ENCODE measurements around the gene ARCN1. TPM values are rescaled to one million over a fixed set of nuclear protein-coding genes. Genes with fewer than 3 reads are reported as not detected.

The ARCN1 gene
- total and polyA plus RNA-seq, 9 of the 15 experiments (the other 6 are each of a cell fraction or from before 2014, with no cell fraction given) = 30.0 to 224 (median 76.4) TPM

- Histone ChIP-seq H3K9me1 (ENCODE audit: control insufficient read depth, insufficient read depth, low read length) (no peaks in the 10 kb centered on the region), H2AFZ (ENCODE audit: low read depth, low read length) (peak overlapping the region; percentile 95; the same call in 1 of the 2 replicates), H4K20me1 (replicated peaks; ENCODE audit: control insufficient read depth, insufficient read depth, low read length) (peaks cover 19% of the 10 kb centered on the region; the same call in 1 of the 2 replicates), H3K4me1 (replicated peaks in 1 of 2; ENCODE audit: control insufficient read depth in 2 of 2, insufficient read depth in 2 of 2, low read length in 2 of 2) (peaks cover 4 to 10% of the 10 kb centered on the region in 2 experiments), H3K4me2 (ENCODE audit: insufficient read depth, low read length) (peak overlapping the region; percentile 92), H3K79me2 (ENCODE audit: control insufficient read depth, insufficient read depth, low read length) (peaks cover 55% of the 10 kb centered on the region), H3K27me3 (ENCODE audit: control insufficient read depth in 2 of 2, insufficient read depth in 2 of 2, low read length in 2 of 2) (no peaks in the 10 kb centered on the region), H3K4me3 (peak overlapping the region; percentile 80), H3K36me3 (ENCODE audit: control insufficient read depth, insufficient read depth, low read length) (peaks cover 20% of the 10 kb centered on the region), H3K27ac (ENCODE audit: extremely low read depth, low read depth, low read length) (peak overlapping the region; percentile 94), H3K9ac (ENCODE audit: insufficient read depth in 1 of 2, low read depth in 2 of 2, low read length in 2 of 2) (peak overlapping the region; percentile 97 to 99), H3K9me3 (replicated peaks; ENCODE audit: control insufficient read depth, insufficient read depth, low read depth, low read length) (no peaks in the 10 kb centered on the region)
- WGBS (ENCODE audit: insufficient coverage, low coverage, missing lambda C conversion rate) = 2% methylated on average over 10 of the region's 10 CpGs
- intact Hi-C loops (cut with micrococcal nuclease) (loop anchor here (2.0 kb wide), 1 partner anchor 32 kb away; no protein-coding TSS in a partner anchor), in situ Hi-C loops (cut with MboI) (no loop called here)
- ChIA-PET POLR2A (interaction anchor here (0.5 to 2.3 kb wide), 9 partner anchors 8 to 444 kb away, joined by 3 to 9 read pairs (median 3); partner anchors contain the start of gene TMEM25), CTCF (ENCODE audit: low intra/inter-chr PET ratio) (no interaction called here)
- peak; percentile 91 for FAIRE-seq
- peak; percentile 74 to 80 (median 80) for DNase-seq (ENCODE audit: extremely low read depth in 1 of 4, low spot score in 3 of 4)
- ATAC-seq = peak; percentile 83
- TSS peak; percentile 56 for BruUV-seq (replicated peaks)
- TF ChIP-seq TCF3 (CRISPR knock-in tag; IDR thresholded peaks at IDR 0.05) (peak; percentile 91), CBX3 (IDR thresholded peaks at IDR 0.05; ENCODE audit: borderline replicate concordance in 1 of 2, low read length in 2 of 2) (peak in 1 of 2 experiments; percentile 80; a peak in 1 of 3 replicates), TAL1 (IDR thresholded peaks at IDR 0.05) (peak; percentile 87), MLLT1 (IDR thresholded peaks at IDR 0.05) (peak in 1 of 2 experiments; percentile 71; a peak in 1 of 4 replicates), SPI1 (IDR thresholded peaks at IDR 0.05; ENCODE audit: borderline replicate concordance, low read depth, low read length) (no peak), MECOM (CRISPR knock-in tag; IDR thresholded peaks at IDR 0.05) (peak; percentile 80; the same call in 1 of the 2 replicates), VEZF1 (CRISPR knock-in tag; IDR thresholded peaks at IDR 0.05) (peak; percentile 28; the same call in 1 of the 2 replicates), ZNF165 (CRISPR knock-in tag; IDR thresholded peaks at IDR 0.05; ENCODE audit: borderline replicate concordance) (no peak), NFE2 (IDR thresholded peaks at IDR 0.05; ENCODE audit: low read depth) (peak; percentile 87), SOX6 (IDR thresholded peaks at IDR 0.05) (peak; percentile 69), BRD4 (IDR thresholded peaks at IDR 0.05) (peak; percentile 82; the same call in 1 of the 2 replicates), POLR2AphosphoS2 (IDR thresholded peaks at IDR 0.05; ENCODE audit: low read length) (peak; percentile 79; the same call in 1 of the 2 replicates), EHMT2 (IDR thresholded peaks at IDR 0.05) (peak; percentile 42; the same call in 1 of the 2 replicates), CBFA2T2 (conservative IDR thresholded peaks at IDR 0.05) (peak; percentile 85), DIDO1 (tag; IDR thresholded peaks at IDR 0.05; ENCODE audit: low read depth) (no peak), ZNF146 (CRISPR knock-in tag; IDR thresholded peaks at IDR 0.05; ENCODE audit: unreplicated experiment) (no peak), ELF1 (tag; IDR thresholded peaks at IDR 0.05) (no peak; the same call in 1 of the 2 replicates), CXXC5 (CRISPR knock-in tag; IDR thresholded peaks at IDR 0.05) (peak; percentile 39)
Observed at GRCh38 chr11:118572981-118573550, 857 bp downstream of the ARCN1 start.

Measured in K562 (cell line).